K562 (cell line): ENCODE measurements around the gene TMSB4X. TPM values are rescaled to one million over a fixed set of nuclear protein-coding genes. Genes with fewer than 3 reads are reported as not detected.
A peak's percentile ranks its signal among the peaks of the same experiment; 100 is the strongest.
"Not testable (repeated sequence)": the region's sequence is repeated elsewhere in the genome, so short reads cannot be mapped to it uniquely, and the experiment has no call there.

ENCODE experiments used
- ATAC-seq: fragments of 200-7000 bp; cut with Tn5 transposase; 3 replicates; pipeline ENCODE4 v1.9.1; 2020; ENCODE audit warnings: moderate library complexity
- BruUV-seq: library from RNA; stranded (reverse); fragments of 400-500 nt; replicated peaks from 2 replicates; lab custom pipeline; 2021; lab: Mats Ljungman, UMichigan
- CTCF ChIA-PET: fragments of 300-600 bp; formaldehyde crosslinking; extraction: SDS; loops from one replicate; lab custom pipeline; 2021; ENCODE audit warnings: low intra/inter-chr PET ratio; lab: Yijun Ruan, JAX
- POLR2A ChIA-PET: fragments of 300-600, 350-650 bp; sonication (Branson Sonifier 250); formaldehyde crosslinking; extraction: SDS; loops from one replicate; lab custom pipeline; 2021; ENCODE audit warnings: antibody characterized with exemption, inconsistent platforms; lab: Yijun Ruan, JAX
- DNase-seq, 4 experiments: peaks; one replicate each; pipeline versions ENCODE4 v3.0.0 to v3.0.0-alpha.2; 2011 to 2018; ENCODE audit warnings: low spot score in 3 of 4, mixed read lengths in 3 of 4; ENCODE audit errors: extremely low read depth in 1 of 4
- FAIRE-seq: peaks from 2 replicates; lab custom pipeline; 2011; peaks lifted over from hg19 to GRCh38; lab: Jason Lieb, UNC
- H2AFZ ChIP-seq: 2 replicates; pipeline ENCODE4 v1.6.0; 2011; ENCODE audit warnings: low read depth, low read length, control low read depth, inconsistent platforms
- H3K27ac ChIP-seq: fragments of 200-600 bp; 3 replicates; pipeline ENCODE4 v1.8.0; 2011; ENCODE audit warnings: low read depth, mild to moderate bottlenecking, control low read depth, inconsistent platforms, low read length, moderate library complexity, mixed read lengths; ENCODE audit errors: extremely low read depth
- H3K27me3 ChIP-seq, 2 experiments: fragments of 300-600 bp in 1 of 2; 2 replicates in 1 of 2; 3 replicates in 1 of 2; pipeline versions ENCODE4 v1.6.0 to v1.8.0; 2011; ENCODE audit warnings: inconsistent platforms in 2 of 2, low read length in 2 of 2, mild to moderate bottlenecking in 1 of 2, mixed read lengths in 1 of 2, moderate library complexity in 1 of 2; ENCODE audit not compliant: control insufficient read depth in 2 of 2, insufficient read depth in 2 of 2
- H3K36me3 ChIP-seq: fragments of 300-600 bp; 3 replicates; pipeline ENCODE4 v1.8.0; 2011; ENCODE audit warnings: mild to moderate bottlenecking, low read length, inconsistent platforms; ENCODE audit not compliant: control insufficient read depth, insufficient read depth
- H3K4me1 ChIP-seq, 2 experiments: fragments of 200-600 bp in 1 of 2; replicated peaks in 1 of 2; 2 replicates in 1 of 2; 3 replicates in 1 of 2; pipeline versions ENCODE4 v1.5.1 to v1.8.0; 2011; ENCODE audit warnings: inconsistent platforms in 2 of 2, low read length in 2 of 2, mild to moderate bottlenecking in 1 of 2, mixed read lengths in 1 of 2, moderate library complexity in 1 of 2; ENCODE audit not compliant: control insufficient read depth in 2 of 2, insufficient read depth in 2 of 2
- H3K4me2 ChIP-seq: 2 replicates; pipeline ENCODE4 v1.6.1; 2011; ENCODE audit warnings: low read length, control low read depth, inconsistent platforms, mixed read lengths; ENCODE audit not compliant: insufficient read depth
- H3K4me3 ChIP-seq: fragments of 200-600 bp; sonication (generic), shearing (Covaris generic); 2 replicates; pipeline ENCODE4 v1.5.1; 2016; ENCODE audit warnings: control low read depth, inconsistent platforms
- H3K79me2 ChIP-seq: fragments of 200-600 bp; 3 replicates; pipeline ENCODE4 v1.8.0; 2011; ENCODE audit warnings: low read length, inconsistent platforms; ENCODE audit not compliant: control insufficient read depth, insufficient read depth
- H3K9ac ChIP-seq, 2 experiments: 2 replicates each; pipeline versions ENCODE4 v1.6.0 to v1.6.1; 2011; ENCODE audit warnings: low read depth in 2 of 2, low read length in 2 of 2, control low read depth in 1 of 2, inconsistent platforms in 1 of 2, mild to moderate bottlenecking in 1 of 2, mixed read lengths in 1 of 2; ENCODE audit not compliant: insufficient read depth in 1 of 2
- H3K9me1 ChIP-seq: one replicate; pipeline ENCODE4 v1.6.0; 2011; ENCODE audit warnings: inconsistent platforms, mild to moderate bottlenecking, low read length, moderate library complexity; ENCODE audit not compliant: control insufficient read depth, insufficient read depth
- H3K9me3 ChIP-seq: replicated peaks from 2 replicates; pipeline ENCODE4 v1.5.1; 2011; ENCODE audit warnings: low read depth, low read length, inconsistent platforms; ENCODE audit not compliant: control insufficient read depth, insufficient read depth
- H4K20me1 ChIP-seq: replicated peaks from 2 replicates; pipeline ENCODE4 v1.6.1; 2011; ENCODE audit warnings: low read length, inconsistent platforms, mixed read lengths; ENCODE audit not compliant: control insufficient read depth, insufficient read depth
- CBFA2T3 ChIP-seq: fragments of 450-650 bp; IDR thresholded peaks from 2 replicates; pipeline ENCODE4 v1.6.1; 2017
- CEBPB ChIP-seq: fragments of 450-650 bp; IDR thresholded peaks from 2 replicates; pipeline ENCODE4 v1.6.1; 2016; ENCODE audit warnings: missing genetic modification characterization, missing compliant biosample characterization
- KAT2B ChIP-seq: IDR thresholded peaks from one replicate; pipeline ENCODE4 v1.6.1; 2012; ENCODE audit warnings: low read depth, mild to moderate bottlenecking, control low read depth, inconsistent platforms, low read length, moderate library complexity
- MCM3 ChIP-seq: fragments of 450-650 bp; IDR thresholded peaks from 2 replicates; pipeline ENCODE4 v1.6.1; 2016
- MEF2A ChIP-seq: IDR thresholded peaks from 2 replicates; pipeline ENCODE4 v1.6.1; 2011; ENCODE audit warnings: low read depth, mild to moderate bottlenecking, low read length, moderate library complexity; ENCODE audit not compliant: control insufficient read depth
- TCF3 ChIP-seq: sonication (generic); formaldehyde crosslinking; IDR thresholded peaks from 2 replicates; pipeline ENCODE4 v1.4.0; 2020; ENCODE audit warnings: mild to moderate bottlenecking, missing genetic modification reagents
- WGBS: fragments of 100-300 bp; shearing (Covaris generic); methylation state at CpG from one replicate; pipeline ENCODE4 v1.1.6; 2016; ENCODE audit warnings: low coverage, mixed read lengths; ENCODE audit not compliant: insufficient coverage; ENCODE audit errors: missing lambda C conversion rate; 5-methylcytosine and 5-hydroxymethylcytosine counted together
- in situ Hi-C: fragments of 300-500 bp; cut with MboI; formaldehyde crosslinking; loops from 4 replicates; pipeline ENCODE4 v1.15.0; 2018; ENCODE audit warnings: inconsistent platforms, mixed read lengths
- intact Hi-C: fragments of 100-400 bp; cut with micrococcal nuclease; formaldehyde crosslinking; loops from 2 replicates; pipeline ENCODE4 v1.14.2; 2022
- polyA plus RNA-seq, 8 experiments: library from polyadenylated mRNA; depleted of rRNA in 4 of 8; stranded (reverse) in 5 of 8; unstranded in 3 of 8; fragments of >200 nt; fragmentation: Nextera tagmentation in 2 of 8; fragmentation: Illumina TruSeq in 1 of 8; extraction: Ambion mirVana in 2 of 8; extraction: Trizol in 1 of 8; gene quantifications; 2 replicates each; pipeline versions ENCODE4 v1.2.1 to v1.2.3, GENCODE V29; 2011 to 2014; ENCODE audit warnings: inconsistent platforms in 1 of 8, missing spikeins in 1 of 8
- total RNA-seq, 7 experiments: library from RNA; depleted of rRNA in 6 of 7; stranded (reverse); fragments of >200 nt in 6 of 7; fragmentation: Illumina TruSeq in 2 of 7; extraction: Trizol in 2 of 7; gene quantifications; 2 replicates each; pipeline versions ENCODE4 v1.2.1 to v1.2.3, GENCODE V29; 2011 to 2021; ENCODE audit warnings: low replicate concordance in 1 of 7
- TF ChIP-seq, protein P1 (sequence below): fragments of 450-650 bp; IDR thresholded peaks from 2 replicates; pipeline ENCODE4 v1.6.1; 2017; ENCODE audit warnings: antibody characterized with exemption, mild to moderate bottlenecking

TMSB4X gene
- total and polyA plus RNA-seq, 9 of the 15 experiments (the other 6 are each of a cell fraction or from before 2014, with no cell fraction given) = 1,035 to 2,035 (median 1,529) TPM

DNA sequence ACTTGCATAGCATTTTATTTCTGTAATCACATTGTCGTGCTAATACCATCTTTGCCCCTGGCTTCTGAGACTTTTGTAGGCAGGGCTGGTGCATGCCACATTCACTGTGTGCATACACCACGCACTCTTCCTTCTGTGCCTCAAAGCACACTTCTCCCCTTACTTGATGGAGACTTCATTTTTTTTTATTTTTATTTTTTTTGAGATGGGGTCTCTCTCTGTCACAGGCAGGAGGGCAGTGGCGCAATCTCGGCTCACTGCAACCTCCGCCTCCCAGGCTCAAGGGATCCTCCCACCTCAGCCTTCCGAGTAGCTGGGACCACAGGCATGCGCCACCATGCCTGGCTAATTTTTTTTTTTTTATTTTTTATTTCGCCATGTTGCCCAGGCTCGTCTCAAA is 5.1 kb downstream of the TMSB4X start:
- POLR2A ChIA-PET, FAIRE-seq, H3K9me3 ChIP-seq, H3K27ac ChIP-seq, BruUV-seq, intact Hi-C loops, CTCF ChIA-PET, H3K4me3 ChIP-seq, H3K9me1 ChIP-seq, DNase-seq, H3K27me3 ChIP-seq, in situ Hi-C loops, H3K9ac ChIP-seq, ATAC-seq, H4K20me1 ChIP-seq, H2AFZ ChIP-seq, H3K4me2 ChIP-seq: not testable (repeated sequence)
- H3K4me1 ChIP-seq = peaks cover 0 to 24% of the 10 kb centered on the region in 2 experiments; a peak in 3 of 5 replicates
- H3K36me3 ChIP-seq = peaks cover 12% of the 10 kb centered on the region; the same call in 2 of the 3 replicates
- H3K79me2 ChIP-seq = peaks cover 36% of the 10 kb centered on the region
- 0 out of 2 replicates have a peak, but pooled peaks have one; percentile 15 for TF ChIP-seq CEBPB (tag)
- 60% methylated on average over 9 of the region's 9 CpGs for WGBS

DNA sequence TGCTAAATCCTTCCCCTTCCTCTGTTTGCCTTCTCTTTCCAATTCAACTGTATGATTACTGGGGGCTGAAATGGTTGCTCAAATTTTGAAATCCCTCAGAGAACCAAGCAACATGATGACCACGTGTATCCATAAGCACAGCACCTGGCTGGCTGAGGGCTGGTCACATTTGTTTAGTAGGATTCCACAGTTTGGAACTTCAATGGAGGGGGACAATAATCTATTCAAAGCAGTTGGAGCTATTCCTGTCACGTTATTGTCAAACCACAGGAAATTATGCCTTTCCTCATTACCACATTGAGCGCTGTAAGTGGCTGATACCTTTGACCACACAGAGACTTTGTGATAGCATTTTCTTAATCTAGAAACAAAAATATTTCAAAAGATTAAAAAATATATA is 7.0 kb downstream of the TMSB4X start:
- Histone ChIP-seq H3K79me2 (peaks cover 17% of the 10 kb centered on the region), H3K4me1 (peaks cover 0 to 39% of the 10 kb centered on the region in 2 experiments; a peak in 3 of 5 replicates), H3K27ac (no peak overlapping the region), H3K9me3 (no peaks in the 10 kb centered on the region), H3K36me3 (peaks cover 12% of the 10 kb centered on the region; the same call in 2 of the 3 replicates), H3K9me1 (no peaks in the 10 kb centered on the region), H3K9ac (no peak overlapping the region; a peak in 1 of 4 replicates), H3K27me3 (no peaks in the 10 kb centered on the region), H3K4me3 (no peak overlapping the region), H2AFZ (peak overlapping the region; percentile 72; the same call in 1 of the 2 replicates), H4K20me1 (no peaks in the 10 kb centered on the region; the same call in 1 of the 2 replicates), H3K4me2 (no peak overlapping the region)
- intact Hi-C loops (no loop called here), in situ Hi-C loops (no loop called here)
- no TSS peak for BruUV-seq
- no peak for FAIRE-seq
- POLR2A ChIA-PET = no interaction called here
- CTCF ChIA-PET = no interaction called here
- ATAC-seq = no peak
- no peak for DNase-seq
- WGBS = 20% methylated on average over 3 of the region's 3 CpGs
- TF ChIP-seq TCF3 (CRISPR knock-in tag) (peak; percentile 75), MEF2A (peak; percentile 41; the same call in 1 of the 2 replicates), KAT2B (no peak), CBFA2T3 (peak; percentile 58), MCM3 (no peak)
- TF ChIP-seq, protein P1, sequence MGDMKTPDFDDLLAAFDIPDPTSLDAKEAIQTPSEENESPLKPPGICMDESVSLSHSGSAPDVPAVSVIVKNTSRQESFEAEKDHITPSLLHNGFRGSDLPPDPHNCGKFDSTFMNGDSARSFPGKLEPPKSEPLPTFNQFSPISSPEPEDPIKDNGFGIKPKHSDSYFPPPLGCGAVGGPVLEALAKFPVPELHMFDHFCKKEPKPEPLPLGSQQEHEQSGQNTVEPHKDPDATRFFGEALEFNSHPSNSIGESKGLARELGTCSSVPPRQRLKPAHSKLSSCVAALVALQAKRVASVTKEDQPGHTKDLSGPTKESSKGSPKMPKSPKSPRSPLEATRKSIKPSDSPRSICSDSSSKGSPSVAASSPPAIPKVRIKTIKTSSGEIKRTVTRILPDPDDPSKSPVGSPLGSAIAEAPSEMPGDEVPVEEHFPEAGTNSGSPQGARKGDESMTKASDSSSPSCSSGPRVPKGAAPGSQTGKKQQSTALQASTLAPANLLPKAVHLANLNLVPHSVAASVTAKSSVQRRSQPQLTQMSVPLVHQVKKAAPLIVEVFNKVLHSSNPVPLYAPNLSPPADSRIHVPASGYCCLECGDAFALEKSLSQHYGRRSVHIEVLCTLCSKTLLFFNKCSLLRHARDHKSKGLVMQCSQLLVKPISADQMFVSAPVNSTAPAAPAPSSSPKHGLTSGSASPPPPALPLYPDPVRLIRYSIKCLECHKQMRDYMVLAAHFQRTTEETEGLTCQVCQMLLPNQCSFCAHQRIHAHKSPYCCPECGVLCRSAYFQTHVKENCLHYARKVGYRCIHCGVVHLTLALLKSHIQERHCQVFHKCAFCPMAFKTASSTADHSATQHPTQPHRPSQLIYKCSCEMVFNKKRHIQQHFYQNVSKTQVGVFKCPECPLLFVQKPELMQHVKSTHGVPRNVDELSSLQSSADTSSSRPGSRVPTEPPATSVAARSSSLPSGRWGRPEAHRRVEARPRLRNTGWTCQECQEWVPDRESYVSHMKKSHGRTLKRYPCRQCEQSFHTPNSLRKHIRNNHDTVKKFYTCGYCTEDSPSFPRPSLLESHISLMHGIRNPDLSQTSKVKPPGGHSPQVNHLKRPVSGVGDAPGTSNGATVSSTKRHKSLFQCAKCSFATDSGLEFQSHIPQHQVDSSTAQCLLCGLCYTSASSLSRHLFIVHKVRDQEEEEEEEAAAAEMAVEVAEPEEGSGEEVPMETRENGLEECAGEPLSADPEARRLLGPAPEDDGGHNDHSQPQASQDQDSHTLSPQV = 0 out of 2 replicates have a peak, but pooled peaks have one; percentile 20
